H9 (cell line): ENCODE measurements around the gene AGGF1. TPM values are rescaled to one million over a fixed set of nuclear protein-coding genes. Genes with fewer than 3 reads are reported as not detected.

Experiments used
- DNase-seq: peaks from one replicate; pipeline ENCODE4 v3.0.0-alpha.2; 2017
- H2AFZ ChIP-seq: one replicate; pipeline ENCODE4 v1.6.1; 2013; ENCODE audit warnings: mild to moderate bottlenecking, low read length, control low read depth, moderate library complexity
- H2AK5ac ChIP-seq: 2 replicates; pipeline ENCODE4 v1.6.1; 2013; ENCODE audit warnings: low read length, control low read depth, mixed read lengths; ENCODE audit not compliant: insufficient read length
- H2BK120ac ChIP-seq: one replicate; pipeline ENCODE4 v1.6.1; 2013; ENCODE audit warnings: low read depth, mild to moderate bottlenecking, low read length, control low read depth, inconsistent platforms; ENCODE audit not compliant: poor library complexity, severe bottlenecking
- H2BK12ac ChIP-seq: 2 replicates; pipeline ENCODE4 v1.6.1; 2013; ENCODE audit warnings: low read length, control low read depth, mixed read lengths, low read depth; ENCODE audit not compliant: insufficient read length
- H2BK15ac ChIP-seq: 2 replicates; pipeline ENCODE4 v1.6.1; 2013; ENCODE audit warnings: low read depth, low read length, control low read depth
- H2BK20ac ChIP-seq: one replicate; pipeline ENCODE4 v1.6.1; 2013; ENCODE audit warnings: low read depth, mild to moderate bottlenecking, low read length, control low read depth, inconsistent platforms; ENCODE audit not compliant: poor library complexity, severe bottlenecking
- H2BK5ac ChIP-seq: 2 replicates; pipeline ENCODE4 v1.6.1; 2013; ENCODE audit warnings: low read length, control low read depth, mixed read lengths; ENCODE audit not compliant: insufficient read length
- H3K14ac ChIP-seq: 2 replicates; pipeline ENCODE4 v1.6.1; 2013; ENCODE audit warnings: low read length, control low read depth; ENCODE audit not compliant: insufficient read depth
- H3K18ac ChIP-seq: 2 replicates; pipeline ENCODE4 v1.6.1; 2013; ENCODE audit warnings: low read depth, mild to moderate bottlenecking, mixed read lengths, low read length, control low read depth; ENCODE audit not compliant: insufficient read length
- H3K23ac ChIP-seq: 2 replicates; pipeline ENCODE4 v1.6.1; 2013; ENCODE audit warnings: low read length, control low read depth, mixed read lengths, low read depth; ENCODE audit not compliant: insufficient read length
- H3K23me2 ChIP-seq: 2 replicates; pipeline ENCODE4 v1.6.1; 2013; ENCODE audit warnings: low read depth, mild to moderate bottlenecking, mixed read lengths, low read length, control low read depth; ENCODE audit not compliant: insufficient read length, poor library complexity, severe bottlenecking
- H3K27ac ChIP-seq: 2 replicates; pipeline ENCODE4 v1.5.1; 2013; ENCODE audit warnings: low read length, control low read depth, mixed read lengths, low read depth; ENCODE audit not compliant: insufficient read length
- H3K27me3 ChIP-seq: 2 replicates; pipeline ENCODE4 v1.6.1; 2013; ENCODE audit warnings: low read length, control low read depth, inconsistent platforms; ENCODE audit not compliant: insufficient read depth
- H3K4ac ChIP-seq: 2 replicates; pipeline ENCODE4 v1.6.1; 2013; ENCODE audit warnings: low read depth, mild to moderate bottlenecking, control low read depth, inconsistent platforms, low read length, moderate library complexity
- H3K4me1 ChIP-seq: 2 replicates; pipeline ENCODE4 v1.6.1; 2013; ENCODE audit warnings: low read length, control low read depth, inconsistent platforms; ENCODE audit not compliant: insufficient read depth
- H3K4me2 ChIP-seq: 2 replicates; pipeline ENCODE4 v1.6.1; 2013; ENCODE audit warnings: low read length, control low read depth, mixed read lengths; ENCODE audit not compliant: insufficient read length, insufficient read depth
- H3K56ac ChIP-seq: 2 replicates; pipeline ENCODE4 v1.6.1; 2013; ENCODE audit warnings: low read depth, mild to moderate bottlenecking, mixed read lengths, low read length, control low read depth; ENCODE audit not compliant: insufficient read length
- H3K79me1 ChIP-seq: 2 replicates; pipeline ENCODE4 v1.6.1; 2013; ENCODE audit warnings: low read depth, mild to moderate bottlenecking, moderate library complexity, low read length, control low read depth, inconsistent platforms; ENCODE audit not compliant: insufficient read depth, poor library complexity, severe bottlenecking
- H3K79me2 ChIP-seq: 2 replicates; pipeline ENCODE4 v1.6.1; 2013; ENCODE audit warnings: low read length, control low read depth, inconsistent platforms; ENCODE audit not compliant: insufficient read depth
- H3K9ac ChIP-seq: 2 replicates; pipeline ENCODE4 v1.6.1; 2013; ENCODE audit warnings: low read length, control low read depth, mixed read lengths; ENCODE audit not compliant: insufficient read length; ENCODE audit errors: extremely low read depth
- H3K9me3 ChIP-seq: one replicate; pipeline ENCODE4 v1.6.1; 2013; ENCODE audit warnings: low read depth, low read length, inconsistent platforms; ENCODE audit not compliant: control insufficient read depth
- H3T11ph ChIP-seq: one replicate; pipeline ENCODE4 v1.6.1; 2013; ENCODE audit warnings: mild to moderate bottlenecking, low read length, control low read depth, inconsistent platforms
- H4K20me1 ChIP-seq: one replicate; pipeline ENCODE4 v1.6.1; 2013; ENCODE audit not compliant: control insufficient read depth, insufficient read length, insufficient read depth
- H4K5ac ChIP-seq: 2 replicates; pipeline ENCODE4 v1.6.1; 2013; ENCODE audit warnings: low read depth, mild to moderate bottlenecking, mixed read lengths, low read length, control low read depth; ENCODE audit not compliant: insufficient read length
- H4K8ac ChIP-seq: replicated peaks from 2 replicates; pipeline ENCODE4 v1.6.1; 2013; ENCODE audit warnings: low read length, control low read depth, mixed read lengths, low read depth; ENCODE audit not compliant: insufficient read length
- H4K91ac ChIP-seq: 2 replicates; pipeline ENCODE4 v1.6.1; 2013; ENCODE audit warnings: low read depth, mild to moderate bottlenecking, moderate library complexity, mixed read lengths, low read length, control low read depth; ENCODE audit not compliant: insufficient read length
- H3K27ac Mint-ChIP-seq, 3 experiments: 2 replicates in 2 of 3; 3 replicates in 1 of 3; pipeline ENCODE4 v1.8.0; 2020 to 2021; ENCODE audit warnings: mixed read lengths in 3 of 3, mild to moderate bottlenecking in 1 of 3, moderate library complexity in 1 of 3
- H3K27me3 Mint-ChIP-seq: 2 replicates; pipeline ENCODE4 v1.8.0; 2021; ENCODE audit warnings: low read depth, mild to moderate bottlenecking, moderate library complexity, mixed read lengths
- H3K36me3 Mint-ChIP-seq, 3 experiments: 2 replicates in 2 of 3; 3 replicates in 1 of 3; pipeline ENCODE4 v1.8.0; 2020 to 2021; ENCODE audit warnings: low read depth in 3 of 3, mixed read lengths in 3 of 3; ENCODE audit not compliant: insufficient read depth in 1 of 3
- H3K4me1 Mint-ChIP-seq, 2 experiments: 2 replicates each; pipeline ENCODE4 v1.8.0; 2020; ENCODE audit warnings: mixed read lengths in 2 of 2
- H3K4me3 Mint-ChIP-seq, 2 experiments: 2 replicates in 1 of 2; 3 replicates in 1 of 2; pipeline ENCODE4 v1.8.0; 2020 to 2021; ENCODE audit warnings: mild to moderate bottlenecking in 2 of 2, mixed read lengths in 2 of 2, moderate library complexity in 1 of 2
- H3K9me3 Mint-ChIP-seq, 2 experiments: 2 replicates in 1 of 2; 3 replicates in 1 of 2; pipeline ENCODE4 v1.8.0; 2020; ENCODE audit warnings: mild to moderate bottlenecking in 2 of 2, mixed read lengths in 2 of 2, moderate library complexity in 1 of 2
- CTCF ChIP-seq: fragments of 200-600 bp; sonication (generic); conservative IDR thresholded peaks from 3 replicates; pipeline ENCODE4 v1.8.0; 2021; ENCODE audit warnings: antibody characterized with exemption, mild to moderate bottlenecking
- WGBS: extraction: QIAGEN DNeasy Blood & Tissue Kit; methylation state at CpG from one replicate; pipeline ENCODE4 v1.1.7; 2013; ENCODE audit warnings: missing lambda C conversion rate, low lambda C conversion rate, mixed read lengths; ENCODE audit not compliant: insufficient read length; ENCODE audit errors: extremely low coverage; 5-methylcytosine and 5-hydroxymethylcytosine counted together
- total RNA-seq: library from RNA; stranded (reverse); gene quantifications from 2 replicates; pipeline ENCODE4 v1.2.1, GENCODE V29; 2021

Gene AGGF1
- total RNA-seq, 1 experiment from 2014 or later, result 13.6 TPM

- H3K9ac ChIP-seq, result no peak overlapping the region
- H3K56ac ChIP-seq, result no peak overlapping the region
- H3K23ac ChIP-seq, result no peak overlapping the region
- Mint-ChIP-seq H3K36me3 (peaks cover 1 to 32% (median 31%) of the 10 kb centered on the region in 3 experiments; a peak in 5 of 7 replicates), H3K9me3 (no peaks in the 10 kb centered on the region), H3K4me1 (peaks cover 9 to 16% of the 10 kb centered on the region in 2 experiments), H3K27me3 (no peaks in the 10 kb centered on the region), H3K4me3 (no peak overlapping the region), H3K27ac (no peak overlapping the region)
- H3K27ac ChIP-seq, result no peak overlapping the region
- H3K4me2 ChIP-seq, result no peak overlapping the region
- no peaks in the 10 kb centered on the region for H3K79me1 ChIP-seq
- DNase-seq, result no peak
- no peaks in the 10 kb centered on the region for H3K23me2 ChIP-seq
- H4K5ac ChIP-seq, result no peak overlapping the region
- H4K91ac ChIP-seq, result no peak overlapping the region
- H2BK20ac ChIP-seq, result no peak overlapping the region
- no peak overlapping the region for H2AFZ ChIP-seq
- H3K9me3 ChIP-seq, result no peaks in the 10 kb centered on the region
- no peaks in the 10 kb centered on the region for H3K79me2 ChIP-seq
- no peak for TF ChIP-seq CTCF
- no peak overlapping the region for H2BK120ac ChIP-seq
- no peaks in the 10 kb centered on the region for H3K27me3 ChIP-seq
- H2BK5ac ChIP-seq, result no peak overlapping the region
- H4K8ac ChIP-seq, result no peak overlapping the region
- no peak overlapping the region for H3K18ac ChIP-seq
- no CpG with 5 or more reads among the region's 3 CpGs for WGBS
- H3K4me1 ChIP-seq, result no peaks in the 10 kb centered on the region
- no peaks in the 10 kb centered on the region for H4K20me1 ChIP-seq
- H2BK12ac ChIP-seq, result no peak overlapping the region
- no peak overlapping the region for H3T11ph ChIP-seq
- H2AK5ac ChIP-seq, result no peak overlapping the region
- no peak overlapping the region for H3K14ac ChIP-seq
- H2BK15ac ChIP-seq, result no peak overlapping the region
- no peak overlapping the region for H3K4ac ChIP-seq
Measured at GRCh38 chr5:77064040-77064439, 33.8 kb downstream of the AGGF1 start.
